ENCODE results near the gene SPOPL.
"Not testable (repeated sequence)": the region's sequence is repeated elsewhere in the genome, so short reads cannot be mapped to it uniquely, and the experiment has no call there.

The SPOPL gene

GRCh38 chr2:138501425-138502254 is at the start of gene SPOPL:
Gene SPOPL (plus strand): TSS chr2:138501770. CDS start chr2:138550217, 48,447 bp downstream.
- peak; percentile 59 to 69 (median 61) for DNase-seq

GRCh38 chr2:138452324-138452723 is 49.2 kb upstream of the SPOPL start:
- DNase-seq, result no peak

- DNase-seq, result no peak
Measured at GRCh38 chr2:138453815-138454214, 47.8 kb upstream of the SPOPL start.

- DNase-seq, result no peak
Measured at GRCh38 chr2:138454761-138455160, 46.8 kb upstream of the SPOPL start.

- DNase-seq, result no peak
Measured at GRCh38 chr2:138455275-138455674, 46.3 kb upstream of the SPOPL start.

GRCh38 chr2:138455691-138456090 is 45.9 kb upstream of the SPOPL start:
- no peak for DNase-seq

GRCh38 chr2:138462689-138463088 is 38.9 kb upstream of the SPOPL start:
- not testable (repeated sequence) for DNase-seq

GRCh38 chr2:138468617-138469016 is 33.0 kb upstream of the SPOPL start:
- DNase-seq, result no peak

- no peak for DNase-seq
Measured at GRCh38 chr2:138469411-138469810, 32.2 kb upstream of the SPOPL start.

GRCh38 chr2:138470941-138471340 is 30.6 kb upstream of the SPOPL start:
- DNase-seq, result no peak

- no peak for DNase-seq
Measured at GRCh38 chr2:138474100-138474825, 27.3 kb upstream of the SPOPL start.

GRCh38 chr2:138475277-138475776 is 26.2 kb upstream of the SPOPL start:
- DNase-seq, result no peak

GRCh38 chr2:138476186-138476585 is 25.4 kb upstream of the SPOPL start:
- no peak for DNase-seq

- no peak for DNase-seq
Measured at GRCh38 chr2:138476940-138477339, 24.6 kb upstream of the SPOPL start.

GRCh38 chr2:138482796-138483195 is 18.8 kb upstream of the SPOPL start:
- not testable (repeated sequence) for DNase-seq

- no peak for DNase-seq
Measured at GRCh38 chr2:138485019-138485418, 16.6 kb upstream of the SPOPL start.

- no peak for DNase-seq
Measured at GRCh38 chr2:138486363-138487198, 15.0 kb upstream of the SPOPL start.

GRCh38 chr2:138490673-138491494 is 10.7 kb upstream of the SPOPL start:
- no peak for DNase-seq

GRCh38 chr2:138491495-138491862 is 10.1 kb upstream of the SPOPL start:
- DNase-seq, result no peak

- no peak for DNase-seq
Measured at GRCh38 chr2:138492160-138492559, 9.4 kb upstream of the SPOPL start.

- DNase-seq, result no peak
Measured at GRCh38 chr2:138493334-138493733, 8.2 kb upstream of the SPOPL start.

Measured in activated naive CD4-positive, alpha-beta T cell (primary cell).